OCI-LY7 (cell line): Measurements from ENCODE around the gene SAMD5. TPM values are rescaled to one million over a fixed set of nuclear protein-coding genes. Genes with fewer than 3 reads are reported as not detected.

ENCODE experiments used
- BruUV-seq: library from RNA; stranded (reverse); fragments of 400-500 nt; replicated peaks from 2 replicates; lab custom pipeline; 2021; lab: Mats Ljungman, UMichigan
- CTCF ChIA-PET: fragments of 300-600 bp; sonication (Branson Sonifier 250); formaldehyde crosslinking; loops from one replicate; lab custom pipeline; 2022; ENCODE audit warnings: antibody characterized with exemption; ENCODE audit not compliant: unreplicated experiment; lab: Charles Lee
- POLR2A ChIA-PET: fragments of 300-600 bp; sonication (Branson Sonifier 250); formaldehyde crosslinking; loops from one replicate; lab custom pipeline; 2022; ENCODE audit warnings: antibody characterized with exemption; lab: Charles Lee
- DNase-seq: peaks from one replicate; pipeline ENCODE4 v3.0.0-alpha.2; 2015; ENCODE audit warnings: low spot score
- H2AFZ ChIP-seq: fragments of 200-600 bp; sonication (generic), shearing (Covaris generic); 2 replicates; pipeline ENCODE4 v1.6.1; 2014; ENCODE audit warnings: mild to moderate bottlenecking, antibody characterized with exemption, low read length, moderate library complexity
- H3K27ac ChIP-seq: fragments of 200-600 bp; sonication (generic); 2 replicates; pipeline ENCODE4 v1.5.1; 2014; ENCODE audit warnings: mixed run types, low read depth, mild to moderate bottlenecking, moderate library complexity, low read length, inconsistent platforms; ENCODE audit not compliant: poor library complexity, severe bottlenecking
- H3K36me3 ChIP-seq: fragments of 200-600 bp; sonication (generic); 2 replicates; pipeline ENCODE4 v1.6.1; 2014; ENCODE audit warnings: mild to moderate bottlenecking, antibody characterized with exemption, low read length, moderate library complexity, mixed read lengths; ENCODE audit not compliant: insufficient read depth
- H3K4me1 ChIP-seq: fragments of 200-600 bp; sonication (generic); 2 replicates; pipeline ENCODE4 v1.5.1; 2014; ENCODE audit warnings: mild to moderate bottlenecking, low read length; ENCODE audit not compliant: insufficient read depth, poor library complexity, severe bottlenecking
- H3K4me2 ChIP-seq: fragments of 200-600 bp; sonication (generic); 2 replicates; pipeline ENCODE4 v1.6.1; 2014; ENCODE audit warnings: mild to moderate bottlenecking, low read length
- H3K4me3 ChIP-seq: fragments of 200-600 bp; sonication (generic); 2 replicates; pipeline ENCODE4 v1.5.1; 2014; ENCODE audit warnings: mild to moderate bottlenecking, low read depth, low read length; ENCODE audit not compliant: poor library complexity, severe bottlenecking
- H3K79me2 ChIP-seq: fragments of 200-600 bp; sonication (generic); 2 replicates; pipeline ENCODE4 v1.6.1; 2016; ENCODE audit warnings: low read depth, mild to moderate bottlenecking, low read length, moderate library complexity, mixed read lengths; ENCODE audit not compliant: insufficient read depth
- H3K9me2 ChIP-seq: fragments of 200-600 bp; sonication (generic); 2 replicates; pipeline ENCODE4 v1.6.1; 2016; ENCODE audit warnings: mild to moderate bottlenecking, low read length, mixed read lengths; ENCODE audit not compliant: insufficient read depth
- H3K9me3 ChIP-seq: fragments of 200-600 bp; sonication (generic); 2 replicates; pipeline ENCODE4 v1.6.1; 2014; ENCODE audit warnings: mild to moderate bottlenecking, mixed run types, low read length, mixed read lengths
- H4K20me1 ChIP-seq: fragments of 200-600 bp; sonication (generic); 2 replicates; pipeline ENCODE4 v1.6.1; 2014; ENCODE audit warnings: mild to moderate bottlenecking, antibody characterized with exemption, low read length, moderate library complexity, mixed read lengths; ENCODE audit not compliant: insufficient read depth
- EZH2phosphoT487 ChIP-seq: fragments of 200-600 bp; sonication (generic); IDR thresholded peaks from 2 replicates; pipeline ENCODE4 v1.6.1; 2018; ENCODE audit warnings: low read depth, borderline replicate concordance, mild to moderate bottlenecking, mixed run types, antibody characterized with exemption, low read length, moderate library complexity, mixed read lengths
- intact Hi-C: fragments of 100-400 bp; cut with micrococcal nuclease; formaldehyde crosslinking; loops from one replicate; pipeline ENCODE4 v1.10.0; 2022; ENCODE audit not compliant: unreplicated experiment
- total RNA-seq, 2 experiments: library from RNA; depleted of rRNA in 1 of 2; stranded (reverse); fragments of >200 nt in 1 of 2; shearing (Covaris generic) in 1 of 2; gene quantifications; 2 replicates each; pipeline ENCODE4 v1.2.3, GENCODE V29; 2014 to 2022
- TF ChIP-seq, protein P1 (sequence below): fragments of 200-600 bp; sonication (generic); conservative IDR thresholded peaks from 2 replicates; pipeline ENCODE4 v1.5.1; 2014; ENCODE audit warnings: mild to moderate bottlenecking, antibody characterized with exemption, low read length, moderate library complexity, mixed read lengths

SAMD5 gene
- total RNA-seq, 2 experiments from 2014 or later: not detected

DNA sequence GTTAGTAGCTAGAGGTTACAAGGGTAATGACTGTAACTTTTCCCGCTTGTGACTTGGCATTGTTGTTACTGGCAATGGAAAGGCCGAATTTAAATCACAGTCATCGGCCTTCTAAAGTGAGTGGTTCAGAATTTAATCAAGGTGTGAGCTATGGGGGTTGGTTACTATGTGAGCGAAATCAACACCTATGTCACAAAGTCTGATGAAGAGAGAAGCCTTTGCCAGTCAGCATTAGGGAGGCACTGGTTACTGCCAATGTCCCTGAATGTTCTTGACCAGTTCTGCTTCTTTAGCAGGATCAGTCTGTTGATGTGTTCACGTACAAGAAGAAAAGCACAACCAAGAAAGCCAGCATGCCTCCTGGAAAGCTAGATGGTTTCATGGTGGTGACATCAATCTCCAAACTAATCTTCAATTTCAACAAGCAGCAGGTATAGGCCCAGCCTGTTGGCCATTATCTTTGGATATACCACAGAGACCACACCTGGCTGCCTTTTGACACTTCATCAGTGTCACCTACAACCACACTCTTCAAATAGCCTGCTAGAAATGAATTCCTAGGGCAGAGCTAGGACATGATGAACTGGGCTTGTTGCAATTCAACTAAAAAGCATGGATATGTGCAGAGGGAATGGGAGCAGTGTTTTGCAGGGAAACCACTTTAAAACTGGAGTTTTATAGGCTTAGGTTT is 17.2 kb downstream of the SAMD5 start:
- ChIA-PET POLR2A (no interaction called here), CTCF (no interaction called here)
- no peaks in the 10 kb centered on the region for H3K79me2 ChIP-seq
- no TSS peak for BruUV-seq
- no peak overlapping the region for H2AFZ ChIP-seq
- no peak overlapping the region for H3K4me2 ChIP-seq
- no peaks in the 10 kb centered on the region for H3K9me3 ChIP-seq
- no peaks in the 10 kb centered on the region for H3K4me1 ChIP-seq
- H4K20me1 ChIP-seq: no peaks in the 10 kb centered on the region
- H3K36me3 ChIP-seq: no peaks in the 10 kb centered on the region
- H3K27ac ChIP-seq: no peak overlapping the region
- DNase-seq: no peak
- intact Hi-C loops: no loop called here
- no peak for TF ChIP-seq EZH2phosphoT487
- TF ChIP-seq, protein P1, sequence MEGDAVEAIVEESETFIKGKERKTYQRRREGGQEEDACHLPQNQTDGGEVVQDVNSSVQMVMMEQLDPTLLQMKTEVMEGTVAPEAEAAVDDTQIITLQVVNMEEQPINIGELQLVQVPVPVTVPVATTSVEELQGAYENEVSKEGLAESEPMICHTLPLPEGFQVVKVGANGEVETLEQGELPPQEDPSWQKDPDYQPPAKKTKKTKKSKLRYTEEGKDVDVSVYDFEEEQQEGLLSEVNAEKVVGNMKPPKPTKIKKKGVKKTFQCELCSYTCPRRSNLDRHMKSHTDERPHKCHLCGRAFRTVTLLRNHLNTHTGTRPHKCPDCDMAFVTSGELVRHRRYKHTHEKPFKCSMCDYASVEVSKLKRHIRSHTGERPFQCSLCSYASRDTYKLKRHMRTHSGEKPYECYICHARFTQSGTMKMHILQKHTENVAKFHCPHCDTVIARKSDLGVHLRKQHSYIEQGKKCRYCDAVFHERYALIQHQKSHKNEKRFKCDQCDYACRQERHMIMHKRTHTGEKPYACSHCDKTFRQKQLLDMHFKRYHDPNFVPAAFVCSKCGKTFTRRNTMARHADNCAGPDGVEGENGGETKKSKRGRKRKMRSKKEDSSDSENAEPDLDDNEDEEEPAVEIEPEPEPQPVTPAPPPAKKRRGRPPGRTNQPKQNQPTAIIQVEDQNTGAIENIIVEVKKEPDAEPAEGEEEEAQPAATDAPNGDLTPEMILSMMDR: no peak
- no peaks in the 10 kb centered on the region for H3K9me2 ChIP-seq
- H3K4me3 ChIP-seq: no peak overlapping the region

DNA sequence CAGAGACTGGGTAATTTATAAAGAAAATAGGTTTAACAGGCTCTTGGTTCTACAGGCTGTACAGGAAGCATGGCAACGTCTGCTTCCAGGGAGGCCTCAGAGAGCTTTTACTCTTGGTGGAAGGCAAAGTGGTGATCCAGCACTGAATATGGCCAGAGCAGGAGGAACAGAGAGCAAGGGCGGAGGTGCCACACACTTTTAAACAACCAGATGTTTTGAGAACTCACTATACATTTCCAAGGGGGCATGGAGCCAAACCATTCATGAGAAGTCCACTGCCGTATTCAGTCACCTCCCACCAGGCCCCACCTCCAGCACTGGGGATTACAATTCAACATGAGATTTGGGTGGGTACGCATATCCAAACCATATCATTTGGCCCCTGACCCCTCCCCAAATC is 18.7 kb downstream of the SAMD5 start:
- no peak for DNase-seq
- BruUV-seq: no TSS peak
- TF ChIP-seq EZH2phosphoT487: no peak
- TF ChIP-seq, protein P1: no peak
- Histone ChIP-seq H4K20me1 (no peaks in the 10 kb centered on the region), H3K36me3 (no peaks in the 10 kb centered on the region), H3K9me2 (no peaks in the 10 kb centered on the region), H3K79me2 (no peaks in the 10 kb centered on the region), H3K27ac (no peak overlapping the region), H3K4me3 (no peak overlapping the region), H3K9me3 (no peaks in the 10 kb centered on the region), H3K4me1 (no peaks in the 10 kb centered on the region), H2AFZ (no peak overlapping the region), H3K4me2 (no peak overlapping the region)
- intact Hi-C loops: no loop called here
- ChIA-PET CTCF (no interaction called here), POLR2A (no interaction called here)

DNA sequence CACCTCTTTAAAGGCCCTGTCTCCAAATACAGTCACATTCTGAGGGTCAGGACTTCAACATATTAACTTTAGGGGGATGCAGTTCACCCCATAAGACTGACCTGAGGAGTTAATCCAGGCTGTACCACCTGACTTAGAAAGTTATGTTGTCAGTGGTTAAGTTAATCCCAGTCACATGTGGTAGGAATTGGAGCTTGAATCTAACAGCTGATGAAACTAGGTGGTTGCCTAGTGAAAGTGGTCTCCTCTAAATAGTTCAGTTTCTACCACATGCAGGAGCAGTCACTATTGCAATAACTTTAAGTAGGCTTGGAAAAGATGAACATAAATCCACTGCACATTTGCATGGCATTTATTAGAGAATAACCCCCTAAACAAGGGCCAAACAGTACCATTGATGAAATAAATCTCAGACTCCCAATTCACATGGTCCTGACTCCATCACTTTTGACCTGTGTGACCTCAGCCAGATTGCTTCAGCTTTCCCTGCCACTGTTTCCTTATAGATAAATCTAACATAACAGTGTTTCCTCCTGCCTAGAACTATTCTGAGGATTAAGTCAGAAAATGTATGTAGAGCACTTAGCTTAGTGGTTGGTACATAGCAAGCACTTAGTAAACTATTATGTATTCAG is 20.1 kb downstream of the SAMD5 start:
- DNase-seq: no peak
- intact Hi-C loops: no loop called here
- CTCF ChIA-PET: interaction anchor here (0.6 kb wide), 1 partner anchor 68 kb away, joined by 3 read pairs; no protein-coding TSS in a partner anchor
- Histone ChIP-seq H3K9me2 (no peaks in the 10 kb centered on the region), H3K36me3 (no peaks in the 10 kb centered on the region), H3K27ac (no peak overlapping the region), H4K20me1 (no peaks in the 10 kb centered on the region), H2AFZ (no peak overlapping the region), H3K4me1 (no peaks in the 10 kb centered on the region), H3K79me2 (no peaks in the 10 kb centered on the region), H3K4me2 (no peak overlapping the region), H3K4me3 (no peak overlapping the region), H3K9me3 (no peaks in the 10 kb centered on the region)
- no peak for TF ChIP-seq EZH2phosphoT487
- TF ChIP-seq, protein P1: no peak
- POLR2A ChIA-PET: no interaction called here
- no TSS peak for BruUV-seq
